ENCODE results near the gene SRSF8.

Gene SRSF8

GRCh38 chr11:95055283-95055897 is 11.3 kb upstream of the SRSF8 start:
- no peak for DNase-seq (ENCODE audit: low read depth)
- H3K4me3 ChIP-seq (replicated peaks; ENCODE audit: low read depth, low read length): no peak overlapping the region
- no peak for TF ChIP-seq CTCF (IDR thresholded peaks at IDR 0.05; ENCODE audit: low read length, missing control alignments)

DNA sequence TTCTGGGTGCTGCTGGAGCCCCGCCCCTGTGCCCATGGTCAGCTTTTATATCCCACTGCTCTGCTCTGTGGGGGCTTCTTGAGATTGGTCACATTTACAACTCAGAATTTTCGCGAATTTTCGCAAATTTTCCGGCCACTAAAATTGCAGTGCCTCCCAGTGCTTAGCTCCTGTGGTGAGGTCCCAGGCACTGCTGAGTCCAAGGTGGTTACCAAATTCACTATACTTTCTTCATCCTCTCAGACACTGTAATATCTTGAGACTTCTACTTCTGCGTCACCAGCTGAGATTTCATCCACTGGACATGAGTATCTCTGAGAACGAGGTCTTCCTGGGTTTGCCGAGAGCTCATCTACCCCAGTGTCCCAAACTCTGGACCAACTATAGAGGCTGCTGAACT is 8.8 kb upstream of the SRSF8 start:
- TF ChIP-seq CTCF (IDR thresholded peaks at IDR 0.05; ENCODE audit: low read length, missing control alignments): no peak
- no peak overlapping the region for H3K4me3 ChIP-seq (replicated peaks; ENCODE audit: low read depth, low read length)
- no peak for DNase-seq (ENCODE audit: low read depth)

GRCh38 chr11:95058621-95059020 is 8.1 kb upstream of the SRSF8 start:
- TF ChIP-seq CTCF (IDR thresholded peaks at IDR 0.05; ENCODE audit: low read length, missing control alignments): no peak
- H3K4me3 ChIP-seq (replicated peaks; ENCODE audit: low read depth, low read length): no peak overlapping the region
- no peak for DNase-seq (ENCODE audit: low read depth)

DNA sequence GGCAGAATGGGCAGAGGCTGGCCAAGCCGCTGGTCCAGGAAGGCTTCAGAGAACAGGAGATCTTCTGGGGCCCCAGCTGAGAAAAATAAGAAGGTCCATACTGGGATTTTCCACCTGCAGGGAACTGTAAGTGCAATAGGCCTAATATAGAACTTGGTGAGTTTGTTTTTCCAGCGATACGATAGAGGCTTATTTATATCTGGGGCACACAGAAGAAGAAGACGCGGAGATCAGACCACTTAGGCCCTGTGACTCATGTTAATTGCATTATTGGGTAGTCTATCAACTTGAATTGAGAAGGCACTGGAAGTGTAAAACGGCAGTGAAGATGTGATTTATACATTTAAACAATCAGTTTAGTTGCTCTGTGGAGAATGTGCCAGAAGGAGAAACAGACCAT is 7.7 kb upstream of the SRSF8 start:
- no peak overlapping the region for H3K4me3 ChIP-seq (replicated peaks; ENCODE audit: low read depth, low read length)
- TF ChIP-seq CTCF (IDR thresholded peaks at IDR 0.05; ENCODE audit: low read length, missing control alignments): no peak
- no peak for DNase-seq (ENCODE audit: low read depth)

GRCh38 chr11:95065336-95065735 is 1.4 kb upstream of the SRSF8 start:
- no peak overlapping the region for H3K4me3 ChIP-seq (replicated peaks; ENCODE audit: low read depth, low read length)
- no peak for DNase-seq (ENCODE audit: low read depth)
- no peak for TF ChIP-seq CTCF (IDR thresholded peaks at IDR 0.05; ENCODE audit: low read length, missing control alignments)

- H3K4me3 ChIP-seq (replicated peaks; ENCODE audit: low read depth, low read length): peak overlapping the region; percentile 70
- TF ChIP-seq CTCF (IDR thresholded peaks at IDR 0.05; ENCODE audit: low read length, missing control alignments): peak; percentile 52
- peak; percentile 77 for DNase-seq (ENCODE audit: low read depth)
Observed at GRCh38 chr11:95067039-95067840, 521 bp downstream of the SRSF8 start.

Data from fibroblast of pulmonary artery (primary cell).